ENCODE measurements around the gene ITGAV. TPM values are rescaled to one million over a fixed set of nuclear protein-coding genes. Genes with fewer than 3 reads are reported as not detected.

Gene ITGAV
- total RNA-seq, 5 donors from 2014 or later (not counting 1 experiment from before 2014, with no cell fraction given): 5.8 to 9.5 (median 5.9) TPM

DNA sequence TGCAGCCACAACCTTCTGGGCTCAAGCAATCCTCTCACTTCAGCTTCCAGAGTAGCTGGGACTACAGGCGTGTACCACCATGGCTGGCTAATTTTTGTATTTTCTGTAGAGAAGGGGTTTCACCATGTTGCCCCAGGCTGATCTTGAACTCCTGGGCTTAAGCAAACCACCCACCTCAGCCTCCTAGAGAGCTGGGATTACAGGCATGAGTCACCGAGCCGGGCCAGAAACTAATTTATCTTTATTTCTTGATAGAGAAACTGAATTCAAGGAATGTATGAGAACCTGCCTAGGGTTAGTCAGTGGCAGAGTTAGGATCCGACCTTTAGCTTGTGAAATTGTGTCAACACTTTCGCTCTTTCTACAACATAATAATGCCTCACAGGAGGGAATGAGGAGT is 19.3 kb upstream of the ITGAV start:
- peaks cover 0 to 5% (median 0%) of the 10 kb centered on the region in 3 donors for H3K9me3 Mint-ChIP-seq
- Histone ChIP-seq H3K4me1 (ENCODE audit: control insufficient read depth in 1 of 2, extremely low read depth in 1 of 2, insufficient read depth in 2 of 2, low read length in 2 of 2) (no peaks in the 10 kb centered on the region), H3K27ac (ENCODE audit: low read length) (no peak overlapping the region), H3K36me3 (ENCODE audit: control insufficient read depth in 2 of 2, extremely low read depth in 1 of 2, insufficient read depth in 1 of 2, low read length in 1 of 2) (no peaks in the 10 kb centered on the region), H3K4me3 (ENCODE audit: control insufficient read depth in 1 of 2, extremely low read depth in 1 of 2, low read length in 1 of 2) (no peak overlapping the region), H3K27me3 (replicated peaks in 1 of 2; ENCODE audit: control insufficient read depth in 2 of 2, extremely low read depth in 1 of 2, insufficient read depth in 2 of 2, low read length in 1 of 2) (no peaks in the 10 kb centered on the region), H3K9me3 (no peaks in the 10 kb centered on the region)
- no peak overlapping the region for H3K4me3 Mint-ChIP-seq
- no peak overlapping the region for H3K27ac Mint-ChIP-seq
- no peaks in the 10 kb centered on the region for H3K36me3 Mint-ChIP-seq
- DNase-seq (no peak), ATAC-seq (replicated peaks in 1 of 4) (no peak)
- ChIA-PET POLR2A (no interaction called here), CTCF (no interaction called here)
- no CpG with 5 or more reads among the region's 5 CpGs for WGBS (ENCODE audit: insufficient coverage)
- no peaks in the 10 kb centered on the region for H3K27me3 Mint-ChIP-seq
- H3K4me1 Mint-ChIP-seq: no peaks in the 10 kb centered on the region

DNA sequence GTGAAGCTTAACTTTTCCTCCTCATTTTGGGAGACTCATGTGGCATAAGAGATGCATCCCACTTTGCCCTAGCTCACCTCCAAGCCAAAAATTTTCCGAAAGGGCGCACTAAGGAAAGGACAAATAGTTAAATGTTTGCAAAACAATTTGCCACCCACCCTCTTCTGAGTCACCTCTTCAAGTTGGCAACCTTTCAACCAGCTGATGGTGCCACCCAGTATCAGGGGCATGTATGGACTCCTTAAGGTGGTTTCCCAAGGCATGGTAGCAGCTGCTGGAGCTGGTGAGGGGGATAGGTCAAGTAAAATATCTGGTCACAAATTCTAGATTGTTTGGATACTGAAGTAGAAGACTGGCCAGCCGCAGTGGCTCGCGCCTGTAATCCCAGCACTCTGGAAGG is 17.2 kb upstream of the ITGAV start:
- Histone ChIP-seq H3K4me1 (ENCODE audit: control insufficient read depth in 1 of 2, extremely low read depth in 1 of 2, insufficient read depth in 2 of 2, low read length in 2 of 2) (no peaks in the 10 kb centered on the region), H3K36me3 (ENCODE audit: control insufficient read depth in 2 of 2, extremely low read depth in 1 of 2, insufficient read depth in 1 of 2, low read length in 1 of 2) (no peaks in the 10 kb centered on the region), H3K27me3 (replicated peaks in 1 of 2; ENCODE audit: control insufficient read depth in 2 of 2, extremely low read depth in 1 of 2, insufficient read depth in 2 of 2, low read length in 1 of 2) (no peaks in the 10 kb centered on the region), H3K27ac (ENCODE audit: low read length) (no peak overlapping the region), H3K4me3 (ENCODE audit: control insufficient read depth in 1 of 2, extremely low read depth in 1 of 2, low read length in 1 of 2) (no peak overlapping the region), H3K9me3 (no peaks in the 10 kb centered on the region)
- Mint-ChIP-seq H3K27ac (no peak overlapping the region), H3K36me3 (no peaks in the 10 kb centered on the region), H3K27me3 (peaks cover 0 to 2% of the 10 kb centered on the region in 2 donors), H3K4me1 (no peaks in the 10 kb centered on the region), H3K4me3 (no peak overlapping the region), H3K9me3 (peaks cover 0 to 5% (median 0%) of the 10 kb centered on the region in 3 donors)
- ChIA-PET POLR2A (interaction anchor here in 1 of 2 donors (0.6 kb wide), 1 partner anchor 42 kb away, joined by 4 read pairs; no protein-coding TSS in a partner anchor), CTCF (no interaction called here)
- WGBS (ENCODE audit: insufficient coverage): no CpG with 5 or more reads among the region's 5 CpGs
- ATAC-seq (replicated peaks in 1 of 4) (no peak), DNase-seq (no peak)

- Histone ChIP-seq H3K4me3 (ENCODE audit: control insufficient read depth in 1 of 2, extremely low read depth in 1 of 2, low read length in 1 of 2) (no peak overlapping the region), H3K36me3 (ENCODE audit: control insufficient read depth in 2 of 2, extremely low read depth in 1 of 2, insufficient read depth in 1 of 2, low read length in 1 of 2) (no peaks in the 10 kb centered on the region), H3K4me1 (ENCODE audit: control insufficient read depth in 1 of 2, extremely low read depth in 1 of 2, insufficient read depth in 2 of 2, low read length in 2 of 2) (no peaks in the 10 kb centered on the region), H3K9me3 (no peaks in the 10 kb centered on the region), H3K27ac (ENCODE audit: low read length) (no peak overlapping the region), H3K27me3 (replicated peaks in 1 of 2; ENCODE audit: control insufficient read depth in 2 of 2, extremely low read depth in 1 of 2, insufficient read depth in 2 of 2, low read length in 1 of 2) (no peaks in the 10 kb centered on the region)
- no peak for ATAC-seq (replicated peaks in 1 of 4)
- Mint-ChIP-seq H3K27ac (no peak overlapping the region), H3K4me1 (no peaks in the 10 kb centered on the region), H3K36me3 (no peaks in the 10 kb centered on the region), H3K9me3 (peaks cover 0 to 5% (median 0%) of the 10 kb centered on the region in 3 donors), H3K4me3 (no peak overlapping the region), H3K27me3 (peaks cover 0 to 2% of the 10 kb centered on the region in 2 donors)
- ChIA-PET POLR2A (interaction anchor here in 1 of 2 donors (0.7 kb wide), 1 partner anchor 18 kb away, joined by 6 read pairs; no protein-coding TSS in a partner anchor), CTCF (no interaction called here)
- DNase-seq: no peak
- WGBS (ENCODE audit: insufficient coverage): no CpG with 5 or more reads among the region's 3 CpGs
Measured at GRCh38 chr2:186573531-186573930, 16.3 kb upstream of the ITGAV start.

DNA sequence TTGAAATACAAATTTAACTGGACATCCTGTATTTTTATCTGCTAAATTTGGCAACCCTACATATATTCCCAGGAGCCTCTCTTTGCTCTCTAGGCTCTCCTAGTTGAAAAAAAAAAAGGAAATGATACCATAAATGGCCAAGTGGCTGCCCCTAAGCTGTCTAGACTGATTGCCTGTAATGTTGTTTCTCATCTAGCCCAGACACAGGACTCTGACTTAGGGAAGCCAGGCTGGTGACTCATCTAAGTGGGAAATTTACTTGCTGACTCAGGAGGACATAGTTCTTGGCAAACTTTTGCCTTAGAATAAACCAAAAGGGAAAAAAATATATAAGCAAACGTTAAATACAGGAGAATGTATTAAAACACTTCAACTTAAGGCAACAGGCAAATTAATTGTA is 14.6 kb upstream of the ITGAV start:
- Histone ChIP-seq H3K27me3 (replicated peaks in 1 of 2; ENCODE audit: control insufficient read depth in 2 of 2, extremely low read depth in 1 of 2, insufficient read depth in 2 of 2, low read length in 1 of 2) (no peaks in the 10 kb centered on the region), H3K4me3 (ENCODE audit: control insufficient read depth in 1 of 2, extremely low read depth in 1 of 2, low read length in 1 of 2) (no peak overlapping the region), H3K9me3 (no peaks in the 10 kb centered on the region), H3K36me3 (ENCODE audit: control insufficient read depth in 2 of 2, extremely low read depth in 1 of 2, insufficient read depth in 1 of 2, low read length in 1 of 2) (no peaks in the 10 kb centered on the region), H3K4me1 (ENCODE audit: control insufficient read depth in 1 of 2, extremely low read depth in 1 of 2, insufficient read depth in 2 of 2, low read length in 2 of 2) (no peaks in the 10 kb centered on the region), H3K27ac (ENCODE audit: low read length) (no peak overlapping the region)
- ChIA-PET POLR2A (no interaction called here), CTCF (no interaction called here)
- Mint-ChIP-seq H3K27me3 (peaks cover 0 to 2% of the 10 kb centered on the region in 2 donors), H3K4me3 (no peak overlapping the region), H3K9me3 (no peaks in the 10 kb centered on the region), H3K27ac (no peak overlapping the region), H3K4me1 (no peaks in the 10 kb centered on the region), H3K36me3 (no peaks in the 10 kb centered on the region)
- DNase-seq (no peak), ATAC-seq (replicated peaks in 1 of 4) (no peak)
- no CpG with 5 or more reads among the region's 1 CpG for WGBS (ENCODE audit: insufficient coverage)

DNA sequence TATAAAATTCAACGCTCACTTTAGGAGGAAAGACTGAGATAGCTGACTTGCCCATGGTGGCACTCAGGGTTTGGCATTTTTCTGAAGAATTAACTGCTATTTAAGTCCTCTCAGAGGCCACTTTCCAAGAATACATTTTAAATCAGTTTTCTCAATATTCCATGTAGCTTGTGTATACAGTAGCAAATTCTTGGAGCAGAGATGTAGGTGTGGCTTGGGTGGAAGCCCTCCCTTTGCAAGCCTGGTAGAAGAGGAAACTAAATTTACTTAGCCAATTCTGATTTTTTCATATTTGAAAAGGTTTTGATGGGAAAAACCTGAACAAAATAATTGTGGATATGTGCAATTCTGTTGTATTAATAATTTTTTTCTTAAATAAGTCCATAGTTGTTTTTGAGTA is 14.0 kb upstream of the ITGAV start:
- Mint-ChIP-seq H3K27ac (no peak overlapping the region), H3K4me3 (no peak overlapping the region), H3K9me3 (no peaks in the 10 kb centered on the region), H3K4me1 (no peaks in the 10 kb centered on the region), H3K36me3 (no peaks in the 10 kb centered on the region), H3K27me3 (peaks cover 0 to 2% of the 10 kb centered on the region in 2 donors)
- Histone ChIP-seq H3K27ac (ENCODE audit: low read length) (no peak overlapping the region), H3K4me1 (ENCODE audit: control insufficient read depth in 1 of 2, extremely low read depth in 1 of 2, insufficient read depth in 2 of 2, low read length in 2 of 2) (no peaks in the 10 kb centered on the region), H3K9me3 (no peaks in the 10 kb centered on the region), H3K4me3 (ENCODE audit: control insufficient read depth in 1 of 2, extremely low read depth in 1 of 2, low read length in 1 of 2) (no peak overlapping the region), H3K27me3 (replicated peaks in 1 of 2; ENCODE audit: control insufficient read depth in 2 of 2, extremely low read depth in 1 of 2, insufficient read depth in 2 of 2, low read length in 1 of 2) (no peaks in the 10 kb centered on the region), H3K36me3 (ENCODE audit: control insufficient read depth in 2 of 2, extremely low read depth in 1 of 2, insufficient read depth in 1 of 2, low read length in 1 of 2) (no peaks in the 10 kb centered on the region)
- DNase-seq (no peak), ATAC-seq (replicated peaks in 1 of 4) (no peak)
- 88% methylated on average over 1 of the region's 1 CpG for WGBS (ENCODE audit: insufficient coverage)
- CTCF ChIA-PET: no interaction called here
- POLR2A ChIA-PET: no interaction called here

GRCh38 chr2:186576614-186577013 is 13.2 kb upstream of the ITGAV start:
- POLR2A ChIA-PET: no interaction called here
- no peak for ATAC-seq (replicated peaks in 1 of 4)
- no peaks in the 10 kb centered on the region for H3K36me3 ChIP-seq (ENCODE audit: control insufficient read depth in 2 of 2, extremely low read depth in 1 of 2, insufficient read depth in 1 of 2, low read length in 1 of 2)

GRCh38 chr2:186582698-186583097 is 7.2 kb upstream of the ITGAV start:
- POLR2A ChIA-PET: no interaction called here
- Histone ChIP-seq H3K4me3 (ENCODE audit: control insufficient read depth in 1 of 2, extremely low read depth in 1 of 2, low read length in 1 of 2) (no peak overlapping the region), H3K27ac (ENCODE audit: low read length) (no peak overlapping the region), H3K4me1 (ENCODE audit: control insufficient read depth in 1 of 2, extremely low read depth in 1 of 2, insufficient read depth in 2 of 2, low read length in 2 of 2) (no peaks in the 10 kb centered on the region), H3K27me3 (replicated peaks in 1 of 2; ENCODE audit: control insufficient read depth in 2 of 2, extremely low read depth in 1 of 2, insufficient read depth in 2 of 2, low read length in 1 of 2) (peaks cover 0 to 3% of the 10 kb centered on the region in 2 experiments), H3K36me3 (ENCODE audit: control insufficient read depth in 2 of 2, extremely low read depth in 1 of 2, insufficient read depth in 1 of 2, low read length in 1 of 2) (no peaks in the 10 kb centered on the region), H3K9me3 (no peaks in the 10 kb centered on the region)
- no peaks in the 10 kb centered on the region for H3K9me3 Mint-ChIP-seq
- H3K4me1 Mint-ChIP-seq: no peaks in the 10 kb centered on the region
- no peak overlapping the region for H3K27ac Mint-ChIP-seq
- ATAC-seq (replicated peaks in 1 of 4) (no peak), DNase-seq (no peak)
- no peaks in the 10 kb centered on the region for H3K36me3 Mint-ChIP-seq
- H3K4me3 Mint-ChIP-seq: no peak overlapping the region
- H3K27me3 Mint-ChIP-seq: peaks cover 3 to 4% of the 10 kb centered on the region in 2 donors
- CTCF ChIA-PET: no interaction called here

More at GRCh38 chr2:186576614-186577013, 13.2 kb upstream of the ITGAV start:
- Mint-ChIP-seq H3K27me3 (peaks cover 0 to 2% of the 10 kb centered on the region in 2 donors), H3K9me3 (no peaks in the 10 kb centered on the region), H3K36me3 (no peaks in the 10 kb centered on the region), H3K4me3 (no peak overlapping the region), H3K4me1 (no peaks in the 10 kb centered on the region), H3K27ac (no peak overlapping the region)
- Histone ChIP-seq H3K9me3 (no peaks in the 10 kb centered on the region), H3K4me1 (ENCODE audit: control insufficient read depth in 1 of 2, extremely low read depth in 1 of 2, insufficient read depth in 2 of 2, low read length in 2 of 2) (no peaks in the 10 kb centered on the region), H3K27me3 (replicated peaks in 1 of 2; ENCODE audit: control insufficient read depth in 2 of 2, extremely low read depth in 1 of 2, insufficient read depth in 2 of 2, low read length in 1 of 2) (no peaks in the 10 kb centered on the region), H3K27ac (ENCODE audit: low read length) (no peak overlapping the region), H3K4me3 (ENCODE audit: control insufficient read depth in 1 of 2, extremely low read depth in 1 of 2, low read length in 1 of 2) (no peak overlapping the region)
- no peak for DNase-seq
- CTCF ChIA-PET: no interaction called here
- WGBS (ENCODE audit: insufficient coverage): 75% methylated on average over 1 of the region's 3 CpGs
